Measurements from ENCODE around the gene TPRX1.
A peak's percentile ranks its signal among the peaks of the same experiment; 100 is the strongest.
"Not testable (repeated sequence)": the region's sequence is repeated elsewhere in the genome, so short reads cannot be mapped to it uniquely, and the experiment has no call there.

The TPRX1 gene

DNA sequence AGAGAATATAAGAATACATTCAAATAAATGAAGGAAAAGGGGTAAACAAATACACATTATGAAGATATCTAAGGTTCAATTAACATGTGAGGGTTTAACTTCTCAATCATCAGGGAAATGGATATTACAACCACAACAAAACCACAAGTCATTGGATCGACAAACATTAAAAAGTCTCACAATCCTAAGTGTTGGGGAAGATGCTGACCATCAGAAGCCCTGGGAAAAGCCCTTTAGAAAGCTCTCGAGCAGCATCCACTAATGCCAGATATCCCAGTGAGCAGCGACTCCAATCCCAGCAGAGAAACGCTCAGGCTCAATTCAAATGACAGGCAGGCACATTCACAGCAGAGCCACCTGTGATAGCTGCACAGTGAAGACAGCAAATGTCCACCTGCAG lies 3.1 kb downstream of the TPRX1 start:
- DNase-seq = no peak

- no peak for DNase-seq
These were observed 5.5 kb downstream of the TPRX1 start for GRCh38 chr19:47798904-47799266.

DNA sequence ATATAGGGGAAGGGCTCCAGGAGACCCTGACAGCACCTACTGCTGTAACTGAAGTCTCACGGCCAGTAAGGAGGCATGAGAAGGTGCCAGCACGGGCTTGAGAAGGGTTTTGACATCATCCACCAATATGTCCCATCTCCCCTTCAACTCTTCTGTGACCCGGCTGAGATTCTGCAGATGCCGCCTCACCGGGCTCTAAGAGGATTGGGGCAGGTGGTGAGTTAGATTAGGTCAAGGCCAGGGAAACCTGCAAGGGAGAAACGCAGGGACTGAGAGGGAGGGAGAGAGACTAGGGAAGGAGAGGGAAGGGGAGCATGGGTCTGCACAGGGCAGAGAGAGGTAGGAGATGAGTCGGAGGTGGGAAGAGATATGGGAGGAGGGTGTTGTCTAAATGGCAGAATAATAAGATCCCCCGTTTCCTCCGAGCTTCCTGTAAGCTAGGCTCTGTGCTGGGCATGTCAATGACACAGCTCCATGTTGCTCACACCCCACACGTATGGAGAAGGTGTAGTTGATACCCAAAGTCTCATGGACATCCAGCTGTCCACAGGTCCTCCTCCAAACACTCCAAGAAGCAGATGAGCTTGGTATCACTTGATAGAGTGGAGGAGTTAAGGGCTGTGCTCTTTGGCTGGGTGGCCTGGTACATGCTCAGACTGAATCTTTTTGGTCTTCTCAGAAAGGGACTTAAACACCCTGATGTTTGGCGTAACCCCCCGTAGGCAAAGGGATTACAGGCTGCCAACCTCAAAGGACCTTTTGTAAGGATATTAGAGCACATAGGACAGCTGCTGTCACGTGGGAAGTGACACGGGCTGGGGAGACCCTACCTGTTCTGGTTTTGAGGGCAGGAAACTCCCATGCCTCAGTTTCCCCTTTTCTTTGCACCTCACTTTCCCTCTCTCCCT lies 6.1 kb downstream of the TPRX1 start:
- DNase-seq = no peak

- no peak for DNase-seq
These were observed 7.6 kb downstream of the TPRX1 start for GRCh38 chr19:47796785-47797184.

DNA sequence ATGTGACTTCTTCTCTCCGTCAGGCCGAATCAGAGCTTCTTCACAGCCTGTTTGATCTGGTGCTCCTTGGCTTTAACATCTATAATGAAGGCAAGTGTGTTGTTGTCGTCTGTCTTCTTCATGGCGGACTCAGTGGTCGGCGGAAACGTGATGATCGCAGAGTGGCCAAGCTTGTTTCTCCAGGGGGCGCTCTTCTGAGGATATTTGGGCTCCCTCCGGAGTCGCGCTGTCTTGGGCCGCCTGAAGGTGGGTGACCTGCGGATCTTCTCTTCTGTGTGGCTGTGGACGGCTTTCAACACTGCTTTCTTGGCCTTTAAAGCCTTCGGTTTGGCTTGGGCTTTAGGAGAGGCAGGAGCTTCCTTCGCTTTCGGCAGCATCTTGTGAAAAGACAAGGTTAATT lies 9.8 kb downstream of the TPRX1 start:
- no peak for DNase-seq

DNA sequence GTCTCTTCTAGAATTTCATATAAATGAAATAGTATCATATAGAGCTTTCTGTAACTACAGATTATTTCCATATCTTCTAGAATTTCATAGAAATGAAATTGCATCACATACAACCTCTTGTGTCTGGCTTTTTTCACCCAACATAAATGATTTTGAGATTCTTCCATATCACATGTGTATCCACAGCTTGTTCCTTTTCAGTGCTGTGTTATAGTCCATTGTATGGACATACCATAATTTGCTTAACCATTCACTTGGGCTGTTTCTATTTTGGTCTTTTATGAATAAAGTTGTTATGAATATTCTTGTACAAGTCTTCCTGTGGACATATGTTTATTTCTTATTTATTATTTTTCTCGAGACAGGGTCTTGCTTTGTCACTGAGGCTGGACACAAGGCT lies 11.7 kb downstream of the TPRX1 start:
- no peak for DNase-seq

DNA sequence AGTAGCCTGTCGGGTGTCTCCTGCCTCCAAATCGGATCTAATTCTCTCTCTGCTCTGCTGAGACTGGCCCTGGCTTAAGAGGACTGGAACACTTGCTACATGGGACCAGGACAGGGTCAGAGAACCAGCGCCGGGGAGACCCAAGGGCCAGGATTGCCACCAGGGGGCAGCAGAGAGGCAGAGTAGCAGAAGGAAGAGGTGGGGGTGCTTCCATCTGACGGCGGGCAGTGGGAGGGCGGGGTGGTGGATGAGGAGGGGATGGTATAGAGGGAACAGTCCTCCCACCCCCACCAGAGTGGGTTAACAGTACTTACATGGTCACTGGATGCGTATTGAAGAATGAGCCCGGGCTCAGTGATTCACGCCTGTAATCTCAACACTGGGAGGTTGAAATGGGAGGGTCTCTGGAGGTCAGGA lies 13.9 kb downstream of the TPRX1 start:
- peak; percentile 81 for DNase-seq

GRCh38 chr19:47789811-47790210 lies 14.5 kb downstream of the TPRX1 start:
- not testable (repeated sequence) for DNase-seq

GRCh38 chr19:47787307-47787706 lies 17.0 kb downstream of the TPRX1 start:
- not testable (repeated sequence) for DNase-seq

DNA sequence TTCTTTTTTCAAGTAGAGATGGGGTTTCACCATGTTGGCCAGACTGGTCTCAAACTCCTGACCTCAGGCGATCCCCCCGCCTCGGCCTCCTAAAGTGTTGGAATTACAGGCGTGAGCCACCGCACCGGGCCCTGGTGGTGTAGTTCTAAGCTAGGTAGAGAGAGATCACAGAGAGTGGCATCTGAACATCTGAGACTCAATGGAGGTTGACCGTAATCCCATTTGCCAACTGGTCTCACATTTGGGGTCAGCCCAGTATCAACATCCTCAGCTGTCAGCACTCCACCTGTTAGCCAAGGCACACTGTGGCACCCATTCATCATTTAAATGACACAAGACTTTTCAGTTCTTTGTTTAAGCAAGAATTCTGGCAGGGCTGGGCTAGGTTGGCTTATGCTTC lies 17.8 kb downstream of the TPRX1 start:
- DNase-seq = no peak

GRCh38 chr19:47781590-47782262 lies 22.6 kb downstream of the TPRX1 start:
- DNase-seq = no peak

GRCh38 chr19:47780215-47780551 lies 24.2 kb downstream of the TPRX1 start:
- DNase-seq = no peak

- no peak for DNase-seq
These were observed 24.7 kb downstream of the TPRX1 start for GRCh38 chr19:47779524-47780214.

GRCh38 chr19:47778954-47779351 lies 25.4 kb downstream of the TPRX1 start:
- peak; percentile 45 for DNase-seq

GRCh38 chr19:47778049-47778953 lies 26.1 kb downstream of the TPRX1 start, which contains the start of gene SELENOW:
TSS of gene SELENOW (plus strand) at chr19:47778703. CDS start at chr19:47778786, 83 bp downstream.
- peak; percentile 95 for DNase-seq

DNA sequence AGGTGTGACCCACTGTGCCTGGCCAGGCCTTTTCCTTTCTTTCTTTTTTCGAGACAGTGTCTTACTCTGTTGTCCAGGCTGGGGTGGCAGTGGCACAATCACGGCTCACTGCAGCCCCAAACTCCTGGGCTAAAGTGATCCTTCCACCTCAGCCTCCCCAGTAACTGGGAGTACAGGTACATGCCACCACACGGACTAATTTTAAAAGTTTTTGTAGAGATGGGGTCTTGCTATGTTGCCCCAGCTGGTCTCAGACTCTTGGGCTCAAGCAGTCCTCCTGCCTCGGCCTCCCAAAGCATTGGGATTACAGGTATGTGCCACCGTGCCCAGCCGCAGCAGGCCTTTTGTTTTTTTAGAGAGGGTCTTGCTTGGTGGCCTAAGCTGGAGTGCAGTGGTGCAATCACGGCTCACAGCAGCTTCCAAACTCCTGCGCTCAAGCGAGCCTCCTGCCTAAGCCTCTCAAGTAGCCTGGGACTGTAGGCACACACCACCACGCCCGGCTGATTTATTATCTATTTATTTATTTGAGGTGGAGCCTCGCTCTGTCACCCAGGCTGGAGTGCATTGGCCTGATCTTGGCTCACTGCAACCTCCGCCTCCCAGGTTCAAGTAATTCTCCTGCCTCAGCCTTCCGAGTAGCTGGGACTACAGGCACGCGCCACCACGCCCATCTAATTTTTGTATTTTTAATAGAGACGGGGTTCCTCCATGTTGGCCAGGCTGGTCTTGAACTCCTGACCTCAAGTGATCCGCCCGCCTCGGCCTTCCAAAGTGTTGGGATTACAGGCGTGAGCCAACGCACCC lies 26.9 kb downstream of the TPRX1 start:
- not testable (repeated sequence) for DNase-seq

GRCh38 chr19:47776568-47776967 lies 27.8 kb downstream of the TPRX1 start:
- peak; percentile 84 for DNase-seq

GRCh38 chr19:47771291-47771690 lies 33.1 kb downstream of the TPRX1 start:
- not testable (repeated sequence) for DNase-seq

- no peak for DNase-seq
These were observed 34.8 kb downstream of the TPRX1 start for GRCh38 chr19:47769534-47769933.

GRCh38 chr19:47768604-47769003 lies 35.7 kb downstream of the TPRX1 start:
- no peak for DNase-seq

GRCh38 chr19:47767349-47767748 lies 37.0 kb downstream of the TPRX1 start:
- DNase-seq = no peak

DNA sequence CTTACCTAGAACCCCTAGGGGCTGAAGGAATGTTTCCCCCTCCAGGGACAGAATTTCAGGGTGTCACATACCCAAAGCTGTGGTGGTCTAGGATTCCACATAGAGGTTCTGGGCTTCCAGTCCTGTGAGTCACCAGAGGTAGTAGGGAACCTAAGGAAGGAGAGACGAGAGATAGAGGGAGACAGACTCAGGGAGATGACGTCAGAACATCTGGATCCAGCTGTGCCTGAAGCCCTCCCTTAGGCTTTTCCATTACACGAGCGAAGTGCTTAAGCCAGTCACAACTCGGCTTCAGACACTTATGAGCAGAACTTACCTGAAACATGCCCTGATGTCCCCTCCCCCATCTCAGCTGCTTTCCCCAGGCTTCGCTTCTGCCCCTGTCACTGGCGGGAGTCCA lies 37.7 kb downstream of the TPRX1 start:
- no peak for DNase-seq
